ENCODE data around the gene NDST4. TPM values are rescaled to one million over a fixed set of nuclear protein-coding genes. Genes with fewer than 3 reads are reported as not detected.

NDST4 gene
- total RNA-seq, 1 donor from 2014 or later: not detected

GRCh38 chr4:114791976-114792375 lies 321.4 kb downstream of the NDST4 start:
- no peak for DNase-seq (ENCODE audit: low read depth in 2 of 2)

DNA sequence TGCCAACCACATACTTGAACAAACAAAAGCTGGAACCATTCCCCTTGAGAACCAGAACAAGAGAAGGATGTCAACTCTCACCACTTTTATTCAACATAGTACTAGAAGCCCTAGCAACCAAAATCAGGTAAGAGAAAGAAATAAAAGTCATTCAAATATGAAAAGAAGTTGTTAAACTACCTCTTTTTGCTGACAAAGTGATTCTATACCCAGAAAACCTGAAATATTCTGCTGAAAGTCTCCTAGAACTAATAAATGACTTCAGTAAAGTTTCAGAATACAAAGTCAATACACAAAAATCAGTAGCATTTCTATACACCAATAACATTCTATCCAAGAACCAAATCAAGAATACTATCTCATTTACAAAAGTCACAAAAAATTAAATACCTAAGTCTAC lies 327.9 kb downstream of the NDST4 start:
- no peak for DNase-seq (ENCODE audit: low read depth in 2 of 2)

DNA sequence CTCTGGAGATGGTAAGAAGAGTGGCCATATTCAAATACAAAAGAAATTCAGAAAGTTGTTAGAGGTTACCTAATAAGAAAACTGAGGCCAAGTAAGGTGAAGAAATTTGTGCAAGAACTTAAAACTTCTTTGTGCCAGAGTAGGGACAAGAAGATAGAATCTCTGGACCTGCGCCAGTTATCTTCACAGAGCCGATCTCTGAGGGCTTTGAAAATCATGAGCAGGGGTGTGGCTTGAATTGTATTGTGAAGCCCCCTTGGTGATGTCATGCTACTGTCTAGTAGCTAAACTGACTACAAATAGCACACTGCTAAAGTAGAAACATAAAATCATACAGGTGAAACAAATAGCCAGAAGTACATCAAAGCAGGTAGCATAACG lies 330.2 kb downstream of the NDST4 start:
- no peak for DNase-seq (ENCODE audit: low read depth in 2 of 2)

GRCh38 chr4:114782415-114783214 lies 330.8 kb downstream of the NDST4 start:
- no peak for DNase-seq (ENCODE audit: low read depth in 2 of 2)

DNA sequence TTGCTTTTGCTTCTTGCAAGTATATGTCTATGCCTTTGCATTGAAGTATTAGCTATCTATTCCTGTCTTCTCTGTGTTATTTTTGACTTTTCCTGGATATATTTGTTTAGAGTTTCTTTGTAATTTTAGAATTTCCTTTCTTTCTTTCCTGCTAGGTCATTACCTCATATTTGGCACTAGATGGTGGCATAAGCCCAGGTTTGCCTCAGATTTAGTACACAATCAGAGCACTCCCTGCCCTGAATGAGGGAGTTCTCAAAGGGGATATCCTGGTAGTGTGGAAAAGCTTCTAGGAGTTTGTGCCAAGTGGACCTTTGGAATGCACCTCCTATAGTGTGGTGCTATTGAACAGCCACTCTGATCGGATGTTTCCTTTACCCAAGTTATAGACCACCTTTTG lies 333.2 kb downstream of the NDST4 start:
- peak; percentile 12 to 25 for DNase-seq (ENCODE audit: low read depth in 2 of 2)
